ENCODE data around the gene CFAP210. TPM values are rescaled to one million over a fixed set of nuclear protein-coding genes. Genes with fewer than 3 reads are reported as not detected.

Gene CFAP210
- total and polyA plus RNA-seq, 10 of the 15 experiments (the other 5 are each of a cell fraction or from before 2014, with no cell fraction given), result not detected

GRCh38 chr2:169663247-169663646, 31.0 kb downstream of the CFAP210 start (continued):
- no peak for TF ChIP-seq ATF2 (IDR thresholded peaks at IDR 0.05; ENCODE audit: low read length)
- no peak for TF ChIP-seq HCFC1 (IDR thresholded peaks at IDR 0.05; ENCODE audit: low read length)
- no peak for TF ChIP-seq TCF12 (IDR thresholded peaks at IDR 0.05; ENCODE audit: low read depth, low read length)

GRCh38 chr2:169662744-169663143, 31.5 kb downstream of the CFAP210 start:
- Histone ChIP-seq H3K9me3 (replicated peaks; ENCODE audit: control insufficient read depth, insufficient read depth, low read length) (no peaks in the 10 kb centered on the region), H3K4me2 (ENCODE audit: control insufficient read depth, insufficient read depth) (no peak overlapping the region), H3K4me1 (ENCODE audit: control insufficient read depth, insufficient read depth, low read length) (no peaks in the 10 kb centered on the region; the same call in 1 of the 2 replicates), H2AFZ (ENCODE audit: control insufficient read depth, low read depth, low read length) (no peak overlapping the region), H3K79me2 (ENCODE audit: control insufficient read depth, insufficient read depth, low read length) (no peaks in the 10 kb centered on the region), H3K27ac (ENCODE audit: control insufficient read depth, insufficient read depth) (no peak overlapping the region), H4K20me1 (ENCODE audit: control insufficient read depth, insufficient read depth) (no peaks in the 10 kb centered on the region), H3K36me3 (ENCODE audit: control insufficient read depth in 2 of 2, insufficient read depth in 2 of 2, low read length in 1 of 2) (no peaks in the 10 kb centered on the region), H3K9ac (ENCODE audit: control insufficient read depth, insufficient read depth, low read length) (no peak overlapping the region), H3K4me3 (no peak overlapping the region), H3K27me3 (replicated peaks in 1 of 2; ENCODE audit: control insufficient read depth in 2 of 2, insufficient read depth in 2 of 2, low read length in 1 of 2) (no peaks in the 10 kb centered on the region)
- ChIA-PET SMC1A (ENCODE audit: uncharacterized antibody, unreplicated experiment) (interaction anchor here (0.6 to 0.7 kb wide), 2 partner anchors 286 to 404 kb away, joined by 3 to 4 read pairs; no protein-coding TSS in a partner anchor), RAD21 (ENCODE audit: unreplicated experiment) (no interaction called here), POLR2A (no interaction called here), CTCF (no interaction called here)
- WGBS (ENCODE audit: insufficient coverage, insufficient replicate concordance, low lambda C conversion rate, missing lambda C conversion rate), result 73% methylated on average over 1 of the region's 1 CpG
- no peak for ATAC-seq
- intact Hi-C loops (cut with micrococcal nuclease; ENCODE audit: unreplicated experiment) (no loop called here), in situ Hi-C loops (cut with MboI) (no loop called here)
- FAIRE-seq, result no peak
- BruUV-seq (replicated peaks), result no TSS peak
- no peak for DNase-seq (ENCODE audit: low read depth, low spot score)
- TF ChIP-seq FOXM1 (IDR thresholded peaks at IDR 0.05; ENCODE audit: low read depth, low read length) (no peak), IKZF1 (conservative IDR thresholded peaks at IDR 0.05) (no peak), NFYA (IDR thresholded peaks at IDR 0.05; ENCODE audit: borderline replicate concordance, low read depth, low read length) (no peak), RUNX3 (IDR thresholded peaks at IDR 0.05; ENCODE audit: low read length) (no peak), CEBPB (IDR thresholded peaks at IDR 0.05; ENCODE audit: borderline replicate concordance in 1 of 2, low read depth in 2 of 2, low read length in 2 of 2) (no peak), ZBTB11 (CRISPR knock-in tag; IDR thresholded peaks at IDR 0.05) (no peak), CREM (IDR thresholded peaks at IDR 0.05; ENCODE audit: low read depth) (no peak), ZNF207 (IDR thresholded peaks at IDR 0.05; ENCODE audit: borderline replicate concordance) (no peak), RAD51 (IDR thresholded peaks at IDR 0.05) (no peak), HSF1 (IDR thresholded peaks at IDR 0.05; ENCODE audit: low read depth, low read length) (no peak), NR2F1 (conservative IDR thresholded peaks at IDR 0.05) (no peak), ZSCAN29 (IDR thresholded peaks at IDR 0.05) (no peak), E4F1 (IDR thresholded peaks at IDR 0.05; ENCODE audit: borderline replicate concordance, partially characterized antibody) (no peak)

Data from GM12878 (cell line).